Caco-2 (cell line): ENCODE measurements around the gene GEMIN5. TPM values are rescaled to one million over a fixed set of nuclear protein-coding genes. Genes with fewer than 3 reads are reported as not detected.

Source experiments
- BruUV-seq: library from RNA; stranded (reverse); fragments of 400-500 nt; replicated peaks from 2 replicates; lab custom pipeline; 2021; lab: Mats Ljungman, UMichigan
- CTCF ChIA-PET: fragments of 300-600 bp; sonication (Branson Sonifier 250); formaldehyde crosslinking; loops from one replicate; lab custom pipeline; 2022; ENCODE audit warnings: antibody characterized with exemption; lab: Charles Lee
- POLR2A ChIA-PET: fragments of 300-600 bp; sonication (Branson Sonifier 250); formaldehyde crosslinking; loops from one replicate; lab custom pipeline; 2022; ENCODE audit warnings: antibody characterized with exemption; lab: Charles Lee
- DNase-seq, 2 experiments: peaks; one replicate each; pipeline versions ENCODE4 v3.0.0 to v3.0.0-alpha.2; 2020 to 2022
- H3K27me3 ChIP-seq: replicated peaks from 2 replicates; pipeline ENCODE4 v1.6.0; 2011; ENCODE audit warnings: low read length; ENCODE audit not compliant: control insufficient read depth, insufficient read depth
- H3K36me3 ChIP-seq: 2 replicates; pipeline ENCODE4 v1.5.1; 2011; ENCODE audit warnings: low read length; ENCODE audit not compliant: control insufficient read depth, insufficient read depth
- H3K4me1 ChIP-seq: fragments of 250-450 bp; sonication (Bioruptor Pico); 2 replicates; pipeline ENCODE4 v1.5.1; 2020; ENCODE audit warnings: mild to moderate bottlenecking
- H3K4me3 ChIP-seq: 2 replicates; pipeline ENCODE4 v1.5.1; 2011; ENCODE audit warnings: low read depth, mild to moderate bottlenecking, control low read depth, low read length
- H3K9me3 ChIP-seq: fragments of 250-450 bp; sonication (Bioruptor Pico); 2 replicates; pipeline ENCODE4 v1.5.1; 2020; ENCODE audit warnings: mild to moderate bottlenecking, moderate library complexity
- H3K27ac Mint-ChIP-seq: one replicate; pipeline ENCODE4 v1.8.0; 2022; ENCODE audit warnings: mixed read lengths; ENCODE audit not compliant: unreplicated experiment
- H3K27me3 Mint-ChIP-seq: one replicate; pipeline ENCODE4 v1.8.0; 2022; ENCODE audit warnings: mixed read lengths; ENCODE audit not compliant: insufficient read depth, unreplicated experiment
- H3K36me3 Mint-ChIP-seq: one replicate; pipeline ENCODE4 v1.8.0; 2022; ENCODE audit warnings: mild to moderate bottlenecking, mixed read lengths; ENCODE audit not compliant: insufficient read depth, unreplicated experiment
- H3K4me1 Mint-ChIP-seq: one replicate; pipeline ENCODE4 v1.8.0; 2022; ENCODE audit warnings: low read depth, mixed read lengths; ENCODE audit not compliant: unreplicated experiment
- H3K4me3 Mint-ChIP-seq: one replicate; pipeline ENCODE4 v1.8.0; 2022; ENCODE audit warnings: mild to moderate bottlenecking, moderate library complexity, mixed read lengths; ENCODE audit not compliant: unreplicated experiment
- H3K9me3 Mint-ChIP-seq: one replicate; pipeline ENCODE4 v1.8.0; 2022; ENCODE audit warnings: mixed read lengths; ENCODE audit not compliant: unreplicated experiment
- intact Hi-C: fragments of 100-400 bp; cut with micrococcal nuclease; formaldehyde crosslinking; loops from one replicate; pipeline ENCODE4 v1.10.0; 2022; ENCODE audit not compliant: unreplicated experiment
- total RNA-seq: library from RNA; stranded (reverse); gene quantifications from 2 replicates; pipeline ENCODE4 v1.2.3, GENCODE V29; 2022
- TF ChIP-seq, protein P1 (sequence below), 2 experiments: fragments of 200-600 bp in 1 of 2; IDR thresholded peaks; 1 replicate in 1 of 2; 2 replicates in 1 of 2; pipeline versions ENCODE4 v1.5.1 to v1.8.0; 2011 to 2022; ENCODE audit warnings: antibody characterized with exemption in 1 of 2, control low read depth in 1 of 2, inconsistent platforms in 1 of 2, low read depth in 1 of 2, low read length in 1 of 2, mild to moderate bottlenecking in 1 of 2, moderate library complexity in 1 of 2; ENCODE audit not compliant: insufficient read depth in 1 of 2, severe bottlenecking in 1 of 2, unreplicated experiment in 1 of 2

GEMIN5 gene
- total RNA-seq, 1 experiment from 2014 or later, result 20.7 TPM

GRCh38 chr5:154860123-154860522 lies 77.9 kb downstream of the GEMIN5 start:
- H3K4me3 ChIP-seq, result peak overlapping the region; percentile 51
- BruUV-seq, result no TSS peak
- peak overlapping the region; percentile 94 for H3K4me3 Mint-ChIP-seq
- intact Hi-C loops, result no loop called here
- H3K27me3 ChIP-seq, result no peaks in the 10 kb centered on the region
- no peak for DNase-seq
- H3K27me3 Mint-ChIP-seq, result no peaks in the 10 kb centered on the region
- POLR2A ChIA-PET, result interaction anchor here (0.6 kb wide), 1 partner anchor 63 kb away, joined by 3 read pairs; no protein-coding TSS in a partner anchor
- peaks cover 12% of the 10 kb centered on the region for H3K4me1 Mint-ChIP-seq
- H3K9me3 Mint-ChIP-seq, result no peaks in the 10 kb centered on the region
- 0 out of 2 replicates have a peak, but pooled peaks cover 3% of the 10 kb centered on the region for H3K36me3 ChIP-seq
- H3K4me1 ChIP-seq, result peaks cover 7% of the 10 kb centered on the region
- peak overlapping the region; percentile 95 for H3K27ac Mint-ChIP-seq
- CTCF ChIA-PET, result interaction anchor here (1.1 kb wide), 1 partner anchor 19 kb away, joined by 3 read pairs; no protein-coding TSS in a partner anchor
- no peaks in the 10 kb centered on the region for H3K9me3 ChIP-seq
- H3K36me3 Mint-ChIP-seq, result peaks cover 28% of the 10 kb centered on the region
- TF ChIP-seq, protein P1, sequence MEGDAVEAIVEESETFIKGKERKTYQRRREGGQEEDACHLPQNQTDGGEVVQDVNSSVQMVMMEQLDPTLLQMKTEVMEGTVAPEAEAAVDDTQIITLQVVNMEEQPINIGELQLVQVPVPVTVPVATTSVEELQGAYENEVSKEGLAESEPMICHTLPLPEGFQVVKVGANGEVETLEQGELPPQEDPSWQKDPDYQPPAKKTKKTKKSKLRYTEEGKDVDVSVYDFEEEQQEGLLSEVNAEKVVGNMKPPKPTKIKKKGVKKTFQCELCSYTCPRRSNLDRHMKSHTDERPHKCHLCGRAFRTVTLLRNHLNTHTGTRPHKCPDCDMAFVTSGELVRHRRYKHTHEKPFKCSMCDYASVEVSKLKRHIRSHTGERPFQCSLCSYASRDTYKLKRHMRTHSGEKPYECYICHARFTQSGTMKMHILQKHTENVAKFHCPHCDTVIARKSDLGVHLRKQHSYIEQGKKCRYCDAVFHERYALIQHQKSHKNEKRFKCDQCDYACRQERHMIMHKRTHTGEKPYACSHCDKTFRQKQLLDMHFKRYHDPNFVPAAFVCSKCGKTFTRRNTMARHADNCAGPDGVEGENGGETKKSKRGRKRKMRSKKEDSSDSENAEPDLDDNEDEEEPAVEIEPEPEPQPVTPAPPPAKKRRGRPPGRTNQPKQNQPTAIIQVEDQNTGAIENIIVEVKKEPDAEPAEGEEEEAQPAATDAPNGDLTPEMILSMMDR (IDR thresholded peaks at IDR 0.05; ENCODE audit: insufficient read depth in 1 of 2, low read depth in 1 of 2, low read length in 1 of 2, severe bottlenecking in 1 of 2, unreplicated experiment in 1 of 2), result no peak

DNA sequence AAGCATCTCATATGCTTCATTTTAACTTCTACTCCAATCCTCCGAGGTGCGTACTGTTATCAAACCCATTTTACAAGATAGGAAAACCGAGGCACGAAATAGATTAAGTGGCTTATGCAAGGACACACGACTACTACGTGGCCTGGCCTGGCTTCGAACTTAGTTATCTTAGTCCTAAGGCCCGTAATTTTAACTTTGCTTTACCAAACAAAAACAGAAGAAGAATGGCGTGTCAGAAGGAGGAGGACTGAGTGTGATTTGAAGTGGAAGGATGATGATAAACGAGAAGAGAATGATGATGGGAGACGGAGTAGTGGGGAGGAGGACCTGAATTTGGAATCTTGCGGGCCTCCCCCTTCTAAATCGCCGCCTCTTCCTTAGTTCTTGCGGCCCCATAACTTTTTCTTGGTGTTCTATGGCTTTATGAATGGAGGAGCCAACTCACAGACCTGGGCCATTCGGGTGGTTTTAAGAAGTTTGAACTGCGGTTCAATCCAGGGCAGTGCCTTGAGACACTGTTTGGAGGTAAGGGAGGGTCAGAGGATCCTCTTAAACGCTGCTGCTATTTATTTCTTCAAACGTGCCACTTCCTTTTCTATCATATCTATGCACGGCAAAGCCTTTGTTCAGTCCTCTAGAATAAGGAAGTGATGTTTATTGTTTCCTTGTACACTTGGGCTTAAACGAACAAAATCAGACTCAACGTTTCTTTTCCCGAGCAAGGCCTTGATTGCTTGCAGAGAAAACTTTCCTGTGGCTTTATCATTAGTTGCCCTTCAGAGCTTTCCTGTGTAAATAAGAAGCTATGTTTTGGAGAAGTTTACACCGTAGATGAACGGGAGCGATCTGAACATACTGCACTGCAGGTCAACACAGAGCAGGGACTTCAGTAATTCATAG lies 78.8 kb downstream of the GEMIN5 start:
- intact Hi-C loops, result loop anchor here (1.0 to 5.0 kb wide), 5 partner anchors 16 to 212 kb away; partner anchors contain the start of gene LARP1
- DNase-seq, result no peak
- Mint-ChIP-seq H3K4me3 (peak overlapping the region; percentile 94), H3K4me1 (peaks cover 12% of the 10 kb centered on the region), H3K27ac (peak overlapping the region; percentile 95), H3K27me3 (no peaks in the 10 kb centered on the region), H3K9me3 (no peaks in the 10 kb centered on the region), H3K36me3 (peaks cover 25% of the 10 kb centered on the region)
- TF ChIP-seq, protein P1 (IDR thresholded peaks at IDR 0.05; ENCODE audit: insufficient read depth in 1 of 2, low read depth in 1 of 2, low read length in 1 of 2, severe bottlenecking in 1 of 2, unreplicated experiment in 1 of 2), result no peak
- H3K4me3 ChIP-seq, result peak overlapping the region; percentile 51
- no peaks in the 10 kb centered on the region for H3K9me3 ChIP-seq
- H3K4me1 ChIP-seq, result peaks cover 7% of the 10 kb centered on the region
- no peaks in the 10 kb centered on the region for H3K27me3 ChIP-seq
- ChIA-PET CTCF (interaction anchor here (0.7 to 2.6 kb wide), 4 partner anchors 9 to 212 kb away, joined by 3 to 7 read pairs (median 3); no protein-coding TSS in a partner anchor), POLR2A (interaction anchor here (0.5 to 1.1 kb wide), 6 partner anchors 16 to 231 kb away, joined by 3 to 9 read pairs (median 4); no protein-coding TSS in a partner anchor)
- BruUV-seq, result TSS peak; percentile 49
- 0 out of 2 replicates have a peak, but pooled peaks cover 3% of the 10 kb centered on the region for H3K36me3 ChIP-seq
